OCI-LY1 (cell line): ENCODE data around the gene FAM161B.

ENCODE experiments used
- H2AFZ ChIP-seq: fragments of 200-600 bp; sonication (generic), shearing (Covaris generic); 2 replicates; pipeline ENCODE4 v1.6.0; 2014; ENCODE audit warnings: antibody characterized with exemption, mild to moderate bottlenecking, low read length
- H3F3A ChIP-seq: fragments of 200-600 bp; sonication (generic), shearing (Covaris generic); 2 replicates; pipeline ENCODE4 v1.6.0; 2014; ENCODE audit warnings: mild to moderate bottlenecking, antibody characterized with exemption, low read length, moderate library complexity; ENCODE audit not compliant: insufficient read depth
- H3K27ac ChIP-seq: fragments of 200-600 bp; sonication (generic); 2 replicates; pipeline ENCODE4 v1.5.1; 2014; ENCODE audit warnings: low read length, mixed run types, mild to moderate bottlenecking, low read depth; ENCODE audit not compliant: poor library complexity, severe bottlenecking
- H3K27me3 ChIP-seq: fragments of 200-600 bp; sonication (generic); 2 replicates; pipeline ENCODE4 v1.6.0; 2014; ENCODE audit warnings: antibody characterized with exemption, mild to moderate bottlenecking, low read length, moderate library complexity; ENCODE audit not compliant: insufficient read depth
- H3K36me3 ChIP-seq: fragments of 200-600 bp; sonication (generic); 2 replicates; pipeline ENCODE4 v1.6.1; 2014; ENCODE audit warnings: mild to moderate bottlenecking, antibody characterized with exemption, low read length, moderate library complexity, mixed read lengths; ENCODE audit not compliant: insufficient read depth
- H3K4me1 ChIP-seq: fragments of 200-600 bp; sonication (generic); 2 replicates; pipeline ENCODE4 v1.5.1; 2014; ENCODE audit warnings: mild to moderate bottlenecking, low read length, moderate library complexity; ENCODE audit not compliant: insufficient read depth, severe bottlenecking
- H3K4me2 ChIP-seq: fragments of 200-600 bp; sonication (generic), shearing (Covaris generic); 2 replicates; pipeline ENCODE4 v1.6.1; 2014; ENCODE audit warnings: low read length
- H3K4me3 ChIP-seq: fragments of 200-600 bp; sonication (generic); 2 replicates; pipeline ENCODE4 v1.5.1; 2014; ENCODE audit warnings: low read length, low read depth, mild to moderate bottlenecking, mixed read lengths; ENCODE audit not compliant: poor library complexity, severe bottlenecking
- H3K79me2 ChIP-seq: fragments of 200-600 bp; shearing (Covaris generic); 2 replicates; pipeline ENCODE4 v1.6.1; 2016; ENCODE audit warnings: mixed run types, low read length, mixed read lengths; ENCODE audit not compliant: insufficient read depth
- H3K9ac ChIP-seq: fragments of 200-600 bp; sonication (generic), shearing (Covaris generic); 2 replicates; pipeline ENCODE4 v1.6.1; 2014; ENCODE audit warnings: mild to moderate bottlenecking, low read length, mixed read lengths
- H3K9me2 ChIP-seq: fragments of 200-600 bp; sonication (generic), shearing (Covaris generic); 2 replicates; pipeline ENCODE4 v1.6.1; 2014; ENCODE audit warnings: low read depth, mild to moderate bottlenecking, low read length, mixed read lengths
- H3K9me3 ChIP-seq: fragments of 200-600 bp; shearing (Covaris generic); 2 replicates; pipeline ENCODE4 v1.6.1; 2014; ENCODE audit warnings: low read length, mixed read lengths
- H4K20me1 ChIP-seq: fragments of 200-600 bp; sonication (generic), shearing (Covaris generic); 2 replicates; pipeline ENCODE4 v1.6.0; 2016; ENCODE audit warnings: mild to moderate bottlenecking, low read length; ENCODE audit not compliant: insufficient read depth
- CTCF ChIP-seq: fragments of 200-600 bp; sonication (generic), shearing (Covaris generic); IDR thresholded peaks from 2 replicates; pipeline ENCODE4 v1.5.1; 2017; ENCODE audit warnings: mild to moderate bottlenecking, antibody characterized with exemption, low read length, moderate library complexity, mixed read lengths
- EZH2 ChIP-seq: fragments of 200-600 bp; sonication (generic), shearing (Covaris generic); IDR thresholded peaks from 2 replicates; pipeline ENCODE4 v1.8.0; 2017; ENCODE audit warnings: borderline replicate concordance, mixed run types, mild to moderate bottlenecking, antibody characterized with exemption, low read length, moderate library complexity, mixed read lengths

The FAM161B gene

DNA sequence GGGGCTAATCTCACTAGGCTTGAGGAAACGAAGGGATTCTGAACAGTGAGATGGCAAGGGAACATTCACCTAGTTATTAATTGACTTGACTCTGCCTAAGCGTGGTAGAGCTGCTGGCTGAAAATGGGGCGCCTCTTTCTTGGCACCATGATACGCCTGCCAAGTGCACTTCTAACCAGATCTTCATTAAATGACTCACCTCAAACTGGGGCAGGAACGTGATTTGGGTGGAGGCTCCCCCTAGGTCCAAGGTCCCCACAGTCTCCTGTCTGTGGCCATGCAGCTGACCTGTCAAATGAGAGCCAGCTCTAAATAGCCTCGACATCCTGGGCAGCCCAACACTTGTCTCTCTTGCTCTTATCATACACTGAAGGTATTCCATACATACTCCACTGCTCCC is 26.2 kb upstream of the FAM161B start:
- H3K27ac ChIP-seq: no peak overlapping the region
- no peak overlapping the region for H2AFZ ChIP-seq
- no peaks in the 10 kb centered on the region for H3K4me1 ChIP-seq
- peaks cover 13% of the 10 kb centered on the region; the same call in 1 of the 2 replicates for H3K36me3 ChIP-seq
- H3K9ac ChIP-seq: no peak overlapping the region
- no peak overlapping the region for H3K4me2 ChIP-seq
- H3K4me3 ChIP-seq: no peak overlapping the region
- H3K9me3 ChIP-seq: no peaks in the 10 kb centered on the region
- no peaks in the 10 kb centered on the region for H3K9me2 ChIP-seq
- no peaks in the 10 kb centered on the region for H3F3A ChIP-seq
- TF ChIP-seq CTCF (no peak), EZH2 (no peak)
- no peaks in the 10 kb centered on the region for H3K27me3 ChIP-seq
- H4K20me1 ChIP-seq: no peaks in the 10 kb centered on the region
- no peaks in the 10 kb centered on the region for H3K79me2 ChIP-seq

GRCh38 chr14:73973497-73973896 is 23.6 kb upstream of the FAM161B start:
- Histone ChIP-seq H3K36me3 (peaks cover 27% of the 10 kb centered on the region), H3K27me3 (no peaks in the 10 kb centered on the region), H3K27ac (no peak overlapping the region), H3K9ac (no peak overlapping the region), H2AFZ (no peak overlapping the region), H4K20me1 (no peaks in the 10 kb centered on the region), H3K9me3 (no peaks in the 10 kb centered on the region), H3F3A (no peaks in the 10 kb centered on the region), H3K4me2 (no peak overlapping the region), H3K9me2 (no peaks in the 10 kb centered on the region), H3K4me3 (no peak overlapping the region), H3K4me1 (no peaks in the 10 kb centered on the region), H3K79me2 (no peaks in the 10 kb centered on the region)
- TF ChIP-seq EZH2 (no peak), CTCF (no peak)

- Histone ChIP-seq H3K9ac (no peak overlapping the region), H2AFZ (no peak overlapping the region), H3K36me3 (peaks cover 44% of the 10 kb centered on the region), H4K20me1 (no peaks in the 10 kb centered on the region), H3K4me1 (no peaks in the 10 kb centered on the region), H3F3A (no peaks in the 10 kb centered on the region), H3K27ac (no peak overlapping the region), H3K79me2 (no peaks in the 10 kb centered on the region), H3K9me2 (no peaks in the 10 kb centered on the region), H3K9me3 (no peaks in the 10 kb centered on the region), H3K27me3 (no peaks in the 10 kb centered on the region), H3K4me3 (no peak overlapping the region), H3K4me2 (no peak overlapping the region)
- TF ChIP-seq CTCF (no peak), EZH2 (no peak)
These were observed 19.0 kb upstream of the FAM161B start for GRCh38 chr14:73968885-73969284.
